Activated CD4-positive, CD25-positive, alpha-beta regulatory T cell treated with anti-CD3 and anti-CD28 coated beads, Interleukin-2, amount 50 U/mL, for 16 hours (primary cell): ENCODE results near the gene WIPI1.
"Not testable (repeated sequence)": the region's sequence is repeated elsewhere in the genome, so short reads cannot be mapped to it uniquely, and the experiment has no call there.

Experiments used
- DNase-seq: peaks from one replicate; pipeline ENCODE4 v3.0.0-alpha.2; 2020; ENCODE audit warnings: low read depth, low spot score

WIPI1 gene

DNA sequence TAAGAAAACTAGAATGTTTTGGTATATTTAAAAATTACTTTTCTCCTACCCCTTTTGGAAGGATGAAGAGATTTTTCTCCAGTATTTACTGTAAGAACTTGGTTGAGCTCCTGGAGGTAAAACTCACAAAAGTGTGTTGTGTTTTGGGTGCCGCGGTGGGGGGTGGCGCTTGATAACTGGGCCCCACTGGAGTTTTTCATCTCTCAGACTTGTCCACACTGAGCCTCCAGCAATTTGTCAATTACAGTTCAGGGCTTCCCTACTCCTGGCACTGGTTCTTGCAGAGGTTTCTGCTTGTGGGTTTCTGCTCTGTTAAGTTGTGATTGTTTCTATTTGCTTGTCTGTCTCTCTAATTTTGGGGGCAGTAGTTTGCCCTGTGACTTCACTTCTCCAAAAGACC, 40.0 kb downstream of the WIPI1 start:
- DNase-seq: no peak

DNA sequence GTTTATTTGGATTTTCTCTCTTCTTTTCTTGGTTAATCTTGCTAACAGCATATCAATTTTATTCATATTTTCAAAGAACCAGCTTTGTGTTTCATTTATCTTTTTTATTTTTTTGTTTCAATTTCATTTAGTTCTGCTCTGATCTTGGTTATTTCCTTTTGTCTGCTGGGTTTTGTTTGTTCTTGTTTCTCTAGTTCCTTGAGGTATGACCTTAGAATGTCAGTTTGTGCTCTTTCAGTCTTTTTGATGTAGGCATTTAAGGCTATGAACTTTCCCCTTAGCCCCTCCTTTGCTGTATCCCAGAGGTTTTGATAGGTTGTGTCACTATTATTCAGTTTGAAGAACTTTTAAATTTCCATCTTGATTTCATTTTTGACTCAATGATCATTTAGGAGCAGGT, 42.4 kb downstream of the WIPI1 start:
- not testable (repeated sequence) for DNase-seq

DNA sequence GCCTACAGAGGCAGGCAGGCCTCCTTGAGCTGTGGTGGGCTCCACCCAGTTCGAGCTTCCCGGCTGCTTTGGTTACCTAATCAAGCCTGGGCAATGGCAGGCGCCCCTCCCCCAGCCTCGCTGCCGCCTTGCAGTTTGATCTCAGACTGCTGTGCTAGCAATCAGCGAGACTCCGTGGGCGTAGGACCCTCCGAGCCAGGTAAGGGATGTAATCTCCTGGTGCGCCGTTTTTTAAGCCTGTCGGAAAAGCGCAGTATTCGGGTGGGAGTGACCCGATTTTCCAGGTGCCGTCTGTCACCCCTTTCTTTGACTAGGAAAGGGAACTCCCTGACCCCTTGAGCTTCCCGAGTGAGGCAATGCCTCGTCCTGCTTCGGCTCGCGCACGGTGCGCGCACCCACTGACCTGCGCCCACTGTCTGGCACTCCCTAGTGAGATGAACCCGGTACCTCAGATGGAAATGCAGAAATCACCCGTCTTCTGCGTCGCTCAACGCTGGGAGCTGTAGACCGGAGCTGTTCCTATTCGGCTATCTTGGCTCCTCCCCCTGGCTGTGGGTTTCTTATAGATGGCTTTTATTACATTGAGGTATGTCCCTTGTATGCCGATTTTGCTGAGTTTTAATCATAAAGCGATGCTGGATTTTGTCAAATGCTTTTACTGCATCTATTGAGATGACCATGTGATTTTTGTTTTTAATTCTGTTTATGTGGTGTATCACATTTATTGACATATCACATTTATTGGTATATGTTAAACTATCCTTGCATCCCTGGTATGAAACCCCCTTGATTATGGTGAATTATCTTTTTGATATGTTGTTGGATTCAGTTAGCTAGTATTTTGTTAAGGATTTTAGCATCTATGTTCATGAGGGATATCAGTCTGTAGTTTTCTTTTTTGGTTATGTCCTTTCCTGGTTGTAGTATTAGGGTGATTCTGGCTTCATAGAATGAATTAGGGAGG, 43.4 kb downstream of the WIPI1 start:
- not testable (repeated sequence) for DNase-seq

DNA sequence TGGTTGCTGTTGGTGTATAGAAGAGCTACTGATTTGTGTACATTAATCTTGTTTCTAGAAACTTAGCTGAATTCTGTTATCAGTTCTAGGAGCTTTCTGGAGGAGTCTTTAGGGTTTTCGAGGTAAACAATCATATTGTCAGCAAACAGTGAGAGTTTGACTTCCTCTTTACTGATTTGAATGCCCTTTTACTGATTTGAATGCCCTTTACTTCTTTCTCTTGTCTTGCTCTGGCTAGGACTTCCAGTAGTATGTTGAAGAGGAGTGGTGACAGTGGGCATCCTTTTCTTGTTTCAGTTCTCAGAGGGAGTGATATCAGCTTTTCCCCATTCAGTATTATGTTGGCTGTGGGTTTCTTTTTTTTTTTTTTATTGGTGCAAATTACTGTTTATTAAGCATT, 49.6 kb downstream of the WIPI1 start:
- DNase-seq: not testable (repeated sequence)

DNA sequence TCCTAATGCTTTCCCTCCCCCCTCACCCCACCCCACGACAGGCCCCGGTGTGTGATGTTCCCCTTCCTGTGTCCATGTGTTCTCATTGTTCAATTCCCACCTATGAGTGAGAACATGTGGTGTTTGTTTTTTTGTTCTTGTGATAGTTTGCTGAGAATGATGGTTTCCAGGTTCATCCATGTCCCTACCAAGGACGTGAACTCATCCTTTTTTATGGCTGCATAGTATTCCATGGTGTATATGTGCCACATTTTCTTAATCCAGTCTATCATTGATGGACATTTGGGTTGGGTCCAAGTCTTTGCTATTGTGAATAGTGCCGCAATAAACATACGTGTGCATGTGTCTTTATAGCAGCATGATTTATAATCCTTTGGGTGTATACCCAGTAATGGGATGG, 53.5 kb downstream of the WIPI1 start:
- not testable (repeated sequence) for DNase-seq

DNA sequence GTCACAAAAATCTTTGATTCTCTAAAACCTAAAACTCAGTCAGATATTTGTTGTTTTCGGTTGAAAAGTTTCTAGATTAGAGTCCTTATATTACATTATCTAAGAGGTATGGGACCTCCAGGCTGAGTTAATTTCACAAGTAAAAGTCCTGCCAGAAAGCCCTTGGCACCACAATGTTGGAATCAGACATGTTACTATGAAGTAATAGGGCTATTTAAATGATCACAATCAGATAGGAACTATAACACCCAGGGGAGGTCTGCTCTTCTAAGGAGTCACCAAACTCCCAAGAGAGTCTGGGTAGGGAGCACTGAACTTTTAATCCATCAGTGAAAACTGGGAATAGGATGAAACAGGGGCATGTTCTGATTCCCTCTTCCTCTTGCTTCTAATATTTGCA, 54.2 kb downstream of the WIPI1 start:
- no peak for DNase-seq

DNA sequence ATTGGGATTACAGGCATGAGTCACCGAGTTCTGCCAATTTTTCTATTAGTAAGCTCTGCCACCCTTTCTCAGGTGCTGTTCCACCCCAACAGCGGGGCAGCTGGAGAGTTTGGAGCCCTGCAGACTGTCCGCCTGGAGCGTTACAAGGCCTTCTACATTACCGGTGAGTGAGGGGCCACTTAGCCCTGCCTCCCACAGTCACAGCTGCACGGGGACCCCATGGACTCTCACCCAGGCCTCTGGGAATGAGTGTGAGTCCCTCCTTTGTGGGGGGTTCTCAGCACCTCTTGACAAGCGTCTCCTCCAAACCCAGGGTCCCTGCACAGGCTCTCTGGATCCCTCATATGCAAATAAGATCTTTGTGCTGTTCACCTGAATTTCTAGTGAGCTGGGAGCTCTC, 56.0 kb downstream of the WIPI1 start:
- no peak for DNase-seq

DNA sequence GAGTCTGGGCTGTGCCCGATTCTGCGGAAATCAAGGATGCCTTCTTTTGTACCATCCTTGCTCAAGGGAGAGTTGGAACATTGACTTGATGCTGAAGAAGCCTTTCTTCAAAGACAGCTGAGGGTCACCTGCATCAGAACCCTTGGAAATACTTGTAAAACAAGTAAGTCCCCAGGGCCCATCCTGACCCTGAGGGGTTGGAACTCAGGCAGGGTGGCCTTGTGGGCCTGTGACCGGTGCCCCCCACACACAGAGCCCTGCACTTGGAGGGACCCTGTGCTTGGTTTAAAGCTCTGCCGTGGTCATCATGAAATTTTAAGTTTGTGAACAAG, 56.9 kb downstream of the WIPI1 start:
- no peak for DNase-seq

DNA sequence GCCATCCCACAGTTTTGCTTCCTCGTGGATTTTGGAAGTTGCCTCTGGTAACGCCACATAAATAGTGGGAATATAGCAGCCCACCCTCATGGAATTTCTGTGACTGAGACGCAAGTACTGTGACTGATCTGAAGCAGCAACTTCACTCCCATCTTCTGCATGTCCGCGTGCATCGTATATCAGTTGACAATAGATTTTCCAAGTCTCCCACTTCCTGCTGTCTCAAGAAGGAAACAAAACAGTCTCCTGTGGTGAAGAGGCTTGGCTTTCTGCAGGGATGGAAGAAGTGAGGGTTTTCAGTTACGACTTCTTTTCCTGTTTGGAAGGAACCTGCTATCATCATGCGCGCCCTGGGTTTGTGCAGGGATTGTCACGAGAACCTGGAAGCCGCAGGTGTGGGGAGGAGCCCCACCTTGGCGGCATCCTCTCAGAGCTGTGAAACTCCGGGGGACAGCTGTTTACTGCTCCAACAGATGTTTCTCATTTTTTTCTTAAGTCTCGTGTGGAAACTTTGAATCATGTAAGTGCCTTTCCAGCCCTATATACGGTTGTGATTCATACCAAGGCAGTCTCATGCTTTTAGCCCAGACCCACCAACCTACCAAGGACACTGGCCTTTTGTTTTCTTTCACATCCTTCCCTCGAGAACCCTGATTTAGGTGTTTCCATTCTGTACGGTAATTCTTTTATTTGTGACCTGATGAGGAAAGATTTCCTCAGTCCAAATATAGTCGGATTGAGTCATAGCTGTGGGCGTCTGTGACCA, 57.5 kb downstream of the WIPI1 start:
- DNase-seq: no peak

DNA sequence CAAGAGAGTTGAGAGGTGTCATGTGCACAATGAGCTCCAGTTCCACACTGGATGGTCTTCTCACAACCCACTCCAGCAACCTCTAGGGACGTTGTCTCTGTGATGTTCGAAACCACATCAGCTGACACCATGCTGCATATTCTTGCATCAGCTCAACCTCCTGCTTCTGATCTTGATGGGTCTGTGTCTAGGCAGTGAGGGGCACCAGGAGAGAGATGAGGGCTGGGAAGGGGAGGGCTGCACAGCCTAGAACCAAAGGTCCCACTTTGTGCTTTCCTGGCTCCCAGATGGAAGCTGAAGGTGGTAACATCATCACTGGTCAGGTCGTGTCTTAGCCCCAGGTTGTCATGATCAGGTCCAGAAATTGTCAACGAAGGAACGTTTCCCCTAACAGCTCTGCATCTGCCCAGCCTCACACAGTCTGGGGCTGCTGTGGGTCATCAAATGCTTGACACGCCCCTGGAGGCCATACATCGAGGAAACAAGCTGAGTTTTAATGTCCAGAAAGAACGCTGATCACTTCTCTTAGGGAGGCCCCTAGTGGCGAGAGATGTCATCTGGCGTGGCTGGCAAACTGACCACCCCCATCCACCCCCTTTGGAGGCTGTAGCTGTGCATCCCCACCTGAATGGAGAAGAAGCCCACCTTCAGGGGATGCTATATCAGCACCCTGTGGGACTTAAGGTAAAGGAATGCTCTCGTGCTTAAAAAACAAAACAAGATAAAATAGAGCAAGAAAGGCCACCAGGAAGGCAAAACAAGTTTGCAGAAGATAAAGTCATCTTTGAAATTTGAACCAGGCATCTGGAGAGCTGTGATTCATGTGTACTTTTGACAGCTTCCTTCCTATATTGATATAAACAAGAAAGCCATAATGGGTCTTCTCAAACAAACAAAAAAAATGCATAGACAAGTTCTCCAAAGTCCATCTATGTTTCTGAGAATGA, 58.3 kb downstream of the WIPI1 start:
- no peak for DNase-seq

DNA sequence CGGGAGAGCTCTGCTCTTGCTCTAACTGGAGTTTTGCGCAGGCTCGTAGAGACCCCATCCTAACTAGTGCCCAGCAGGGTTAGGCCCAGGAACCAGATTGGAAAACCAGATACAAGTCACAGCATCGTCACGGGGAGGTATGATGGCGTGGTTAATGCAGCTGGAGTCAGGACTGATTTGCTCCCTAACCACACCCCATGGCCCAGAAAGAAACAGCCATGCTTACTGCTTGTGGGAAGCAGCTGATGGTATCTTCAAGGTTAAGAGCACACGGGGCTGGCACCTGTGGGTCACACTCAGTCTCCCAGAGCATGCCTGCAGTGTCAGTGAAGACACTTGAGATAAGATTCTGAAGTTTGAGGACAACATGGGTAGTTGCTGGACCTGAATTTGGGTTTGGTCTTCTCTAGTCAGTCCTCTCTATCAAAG, 60.2 kb downstream of the WIPI1 start:
- no peak for DNase-seq

DNA sequence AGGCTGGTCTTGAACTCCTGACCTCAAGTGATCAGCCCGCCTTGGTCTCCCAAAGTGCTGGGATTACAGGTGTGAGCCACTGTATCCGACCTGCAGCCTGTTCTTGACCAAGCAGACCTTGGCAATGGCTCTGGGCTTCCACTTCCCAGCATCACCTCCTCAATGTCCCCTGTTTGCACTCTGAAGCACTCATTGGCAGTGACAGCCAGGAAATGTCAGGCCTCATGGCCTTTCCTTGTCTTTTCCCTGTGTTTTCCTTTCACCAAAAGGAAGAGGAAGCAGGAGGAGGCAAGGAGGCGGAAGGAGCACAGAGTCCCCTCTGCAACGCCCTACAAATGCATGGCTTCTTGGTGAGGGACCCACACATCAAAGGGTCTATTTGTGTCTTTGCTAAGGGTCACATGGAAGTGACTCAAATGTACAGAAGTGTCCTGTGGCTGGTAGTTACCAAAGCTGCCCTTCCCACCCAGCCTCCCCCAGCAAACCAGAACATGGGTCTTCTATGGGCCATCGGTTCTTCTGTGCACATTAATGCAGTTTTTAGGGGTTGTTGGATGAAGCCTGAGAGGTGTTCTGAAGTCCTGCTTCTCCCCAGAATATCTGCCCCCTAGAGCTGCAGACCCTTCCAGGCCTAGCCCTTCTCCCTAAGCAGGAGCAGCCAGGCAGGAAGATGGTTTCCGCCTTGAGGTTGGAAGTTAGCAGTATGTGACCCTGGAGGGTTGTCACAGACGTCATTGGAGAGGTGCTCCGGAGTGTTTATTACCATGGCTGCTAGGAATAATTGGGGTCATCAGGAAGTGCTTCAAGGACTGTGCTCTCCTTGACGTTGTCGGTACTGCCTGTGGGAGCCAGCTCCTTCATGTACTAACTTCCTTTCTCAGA, 60.8 kb downstream of the WIPI1 start:
- no peak for DNase-seq

DNA sequence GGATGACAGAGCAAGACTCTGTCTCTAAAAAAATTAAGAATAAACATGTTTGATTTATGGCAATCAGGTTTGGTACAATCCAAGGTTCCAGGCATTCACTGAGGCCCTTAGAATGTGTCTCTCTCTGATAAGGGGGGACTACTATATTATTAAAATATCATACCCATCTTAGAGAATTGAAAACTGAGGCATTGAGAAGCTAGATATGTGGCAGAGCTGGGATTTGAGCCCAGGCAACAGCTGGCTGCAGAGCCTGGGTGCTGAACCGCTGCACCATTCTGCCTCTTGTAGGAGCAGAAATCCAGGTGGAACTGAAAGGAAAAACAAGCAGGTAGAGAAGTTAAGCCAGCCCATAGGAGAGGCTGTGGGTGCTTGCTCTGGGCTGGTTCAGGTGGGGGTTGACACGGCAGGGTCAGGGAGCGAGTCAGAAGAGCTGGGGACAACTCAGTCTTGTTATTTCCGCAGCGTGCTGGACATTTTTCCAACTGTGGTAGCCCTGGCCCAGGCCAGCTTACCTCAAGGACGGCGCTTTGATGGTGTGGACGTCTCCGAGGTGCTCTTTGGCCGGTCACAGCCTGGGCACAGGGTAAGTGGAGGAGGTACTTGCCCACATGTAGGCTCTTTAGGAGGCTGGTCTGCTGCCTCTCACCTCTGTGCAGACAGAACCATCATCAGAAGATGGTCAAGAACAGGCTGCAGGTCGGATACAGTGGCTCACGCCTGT, 62.5 kb downstream of the WIPI1 start:
- no peak for DNase-seq

DNA sequence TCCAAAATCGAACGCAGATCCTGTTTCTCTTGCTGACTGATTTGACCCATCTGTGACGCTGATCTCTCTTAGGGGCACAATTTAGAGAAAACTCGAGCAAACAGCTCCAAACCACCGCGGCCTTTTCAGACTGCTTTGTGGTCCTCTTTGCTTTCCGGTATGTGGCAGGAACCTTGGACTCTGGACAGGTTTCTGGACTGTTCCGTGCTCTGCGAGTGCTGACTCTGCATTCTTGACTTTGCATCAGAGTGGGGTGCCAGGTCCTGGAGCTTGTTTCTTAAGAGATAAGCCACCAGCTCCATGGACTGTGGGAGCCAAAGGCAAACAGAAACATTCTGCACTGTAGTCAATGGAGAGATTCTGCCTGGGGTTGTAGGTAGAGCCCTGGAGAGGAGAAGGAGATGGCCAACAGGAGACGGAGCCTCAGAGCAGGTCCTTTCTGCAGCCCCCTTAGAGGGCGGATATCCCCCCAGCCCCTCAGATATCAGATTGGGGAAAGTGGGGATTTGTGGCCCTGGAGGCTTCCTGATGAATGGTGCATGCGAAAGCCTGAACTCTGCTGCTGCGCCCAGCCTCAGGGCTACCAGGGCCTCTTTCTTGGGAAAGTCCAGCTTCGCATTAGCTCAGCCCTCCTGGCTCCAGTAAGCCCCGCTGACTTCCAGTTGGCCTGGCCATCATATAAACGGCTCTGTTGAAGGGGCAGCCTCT, 65.6 kb downstream of the WIPI1 start:
- DNase-seq: no peak

DNA sequence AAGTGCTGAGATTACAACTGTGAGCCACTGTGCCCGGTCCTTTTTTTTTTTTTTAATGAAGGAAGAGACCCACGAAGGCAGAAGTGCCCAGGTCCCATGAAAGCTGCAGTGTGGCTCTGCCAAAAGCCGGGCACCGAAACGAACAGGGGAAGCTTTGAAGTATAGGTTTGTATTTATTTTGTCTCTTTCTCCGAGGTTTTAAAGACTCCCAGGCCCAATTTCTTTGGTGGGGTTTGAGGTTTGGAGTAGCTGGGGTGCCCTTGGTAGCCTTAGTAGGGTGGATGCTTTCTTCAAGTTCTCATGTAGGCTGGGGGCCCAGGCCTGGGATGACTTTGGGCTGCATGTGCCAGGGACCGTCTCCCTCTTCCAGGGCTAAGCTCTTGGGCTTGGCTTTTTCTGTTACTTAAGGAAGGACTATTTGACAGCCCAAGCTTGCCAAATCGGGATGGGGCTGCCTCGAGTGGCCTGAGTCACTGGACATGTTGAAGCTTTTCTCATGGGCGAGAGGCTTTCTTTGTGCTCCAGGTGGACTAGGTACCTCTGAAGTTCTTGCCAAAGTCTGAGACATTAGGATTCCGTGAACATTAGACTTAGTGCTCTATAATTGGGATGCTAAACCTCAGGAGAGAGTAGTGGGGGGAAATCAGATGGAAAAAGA, 66.3 kb downstream of the WIPI1 start:
- DNase-seq: no peak

DNA sequence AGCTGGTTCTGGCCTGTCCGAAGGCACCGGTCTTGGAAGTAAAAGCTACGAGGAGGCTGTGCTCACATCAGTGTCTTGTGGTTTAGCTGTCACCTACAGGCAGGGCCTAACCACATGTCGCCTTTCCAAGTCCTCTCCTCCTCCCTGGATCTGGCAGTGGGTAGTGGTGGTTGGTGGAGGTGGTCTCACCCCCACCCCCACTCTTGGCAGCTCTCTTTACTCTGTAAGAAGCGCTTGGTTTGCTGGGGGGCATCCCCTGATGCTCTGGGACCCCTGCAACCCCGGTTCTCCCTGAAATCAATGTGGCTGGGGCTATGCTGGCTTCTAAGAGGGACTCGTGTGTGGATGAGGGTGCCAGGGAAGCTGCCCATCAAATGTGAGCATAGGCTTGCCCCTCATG, 68.3 kb downstream of the WIPI1 start:
- DNase-seq: no peak

DNA sequence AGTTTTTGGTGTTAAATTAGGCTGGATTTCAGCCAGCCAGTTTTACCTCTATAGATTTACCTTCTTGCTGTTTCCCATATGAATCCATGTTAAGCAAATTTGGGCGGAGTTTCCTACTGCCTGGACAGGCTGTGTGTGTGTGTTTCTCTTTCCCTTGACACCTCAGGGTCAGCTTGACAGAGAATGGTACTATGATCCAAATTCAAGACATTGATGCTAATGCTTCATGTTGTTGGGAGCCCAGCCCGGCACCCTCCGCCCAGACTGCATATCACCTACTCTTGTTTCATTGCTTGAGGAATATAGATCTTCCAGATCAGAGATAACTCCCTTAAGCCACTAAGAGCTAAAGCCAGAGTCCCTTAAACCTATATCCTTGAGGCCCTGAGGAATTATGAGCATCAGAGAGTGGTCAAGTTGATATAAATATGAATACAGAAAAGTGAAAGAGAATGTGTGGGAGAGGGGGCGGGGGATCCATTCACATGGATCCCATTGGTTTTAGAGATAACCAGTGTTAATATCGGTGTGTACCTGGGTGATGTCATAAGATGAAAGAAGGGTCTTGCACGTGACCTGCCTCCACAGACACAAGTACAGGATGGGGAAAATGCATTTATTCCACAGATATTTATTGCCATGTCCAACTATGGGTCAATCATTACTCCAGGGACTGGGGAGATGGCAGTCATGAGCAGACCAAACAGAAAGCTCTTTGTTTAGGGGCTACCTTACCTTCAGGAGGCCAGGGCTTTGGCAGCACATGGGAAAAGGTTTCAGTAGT, 69.7 kb downstream of the WIPI1 start:
- DNase-seq: no peak
